Esophagus muscularis mucosa (tissue), 4 donors: ENCODE results near the gene C1orf35. TPM values are rescaled to one million over a fixed set of nuclear protein-coding genes. Genes with fewer than 3 reads are reported as not detected.

Experiments
- DNase-seq: peaks from one replicate; pipeline ENCODE4 v3.0.0-alpha.2; 2017; ENCODE audit errors: extremely low spot score
- H3K27ac ChIP-seq, 4 donors: fragments of 200-600 bp; sonication (generic); replicated peaks in 1 of 4; 1 replicate in 3 of 4; 2 replicates in 1 of 4; pipeline ENCODE4 v1.5.1; 2016 to 2019; ENCODE audit warnings: mild to moderate bottlenecking in 1 of 4
- H3K27me3 ChIP-seq, 4 donors: fragments of 200-600 bp; sonication (generic); one replicate each; pipeline versions ENCODE4 v1.5.1 to v1.6.0; 2016 to 2019
- H3K36me3 ChIP-seq, 4 donors: fragments of 200-600 bp; sonication (generic); one replicate each; pipeline ENCODE4 v1.5.1; 2016 to 2019
- H3K4me1 ChIP-seq, 4 donors: fragments of 200-600 bp; sonication (generic); one replicate each; pipeline ENCODE4 v1.5.1; 2016 to 2019
- H3K4me3 ChIP-seq, 4 donors: fragments of 200-600 bp; sonication (generic); 1 replicate in 2 of 4; 2 replicates in 2 of 4; pipeline ENCODE4 v1.5.1; 2016 to 2019; ENCODE audit warnings: mild to moderate bottlenecking in 4 of 4, moderate library complexity in 1 of 4
- H3K9me3 ChIP-seq, 4 donors: fragments of 200-600 bp; sonication (generic); 1 replicate in 3 of 4; 2 replicates in 1 of 4; pipeline ENCODE4 v1.5.1; 2016 to 2019
- EP300 ChIP-seq: sonication (generic); formaldehyde crosslinking; IDR thresholded peaks from one replicate; pipeline ENCODE4 v1.6.1; 2017; ENCODE audit warnings: antibody characterized with exemption
- POLR2A ChIP-seq: fragments of 450-650 bp; IDR thresholded peaks from one replicate; pipeline ENCODE4 v1.6.1; 2017; ENCODE audit warnings: antibody characterized with exemption, moderate library complexity, mild to moderate bottlenecking, low read depth
- POLR2AphosphoS5 ChIP-seq, 2 donors: sonication (generic); formaldehyde crosslinking; IDR thresholded peaks; one replicate each; pipeline ENCODE4 v1.6.1; 2017; ENCODE audit warnings: antibody characterized with exemption in 2 of 2
- WGBS: methylation state at CpG from one replicate; pipeline ENCODE4 v1.1.5; 2018; 5-methylcytosine and 5-hydroxymethylcytosine counted together
- intact Hi-C: fragments of 100-400 bp; cut with DNase I; formaldehyde crosslinking; loops from one replicate; pipeline ENCODE4 v1.15.1; 2023
- total RNA-seq, 4 donors: library from RNA; depleted of rRNA; stranded (reverse); fragments of >200 nt; gene quantifications; one replicate each; pipeline versions ENCODE4 v1.1.0 to v1.2.1, GENCODE V29; 2016
- TF ChIP-seq, protein P1 (sequence below), 3 experiments: fragments of 200-600 bp in 2 of 3; fragments of 450-650 bp in 1 of 3; sonication (generic) in 2 of 3; IDR thresholded peaks; one replicate each; pipeline ENCODE4 v1.5.1; 2017 to 2019; ENCODE audit warnings: antibody characterized with exemption in 3 of 3, mild to moderate bottlenecking in 2 of 3, moderate library complexity in 1 of 3

Gene C1orf35
- total RNA-seq, 4 donors from 2014 or later, result 11.2 to 24.3 (median 11.9) TPM

DNA sequence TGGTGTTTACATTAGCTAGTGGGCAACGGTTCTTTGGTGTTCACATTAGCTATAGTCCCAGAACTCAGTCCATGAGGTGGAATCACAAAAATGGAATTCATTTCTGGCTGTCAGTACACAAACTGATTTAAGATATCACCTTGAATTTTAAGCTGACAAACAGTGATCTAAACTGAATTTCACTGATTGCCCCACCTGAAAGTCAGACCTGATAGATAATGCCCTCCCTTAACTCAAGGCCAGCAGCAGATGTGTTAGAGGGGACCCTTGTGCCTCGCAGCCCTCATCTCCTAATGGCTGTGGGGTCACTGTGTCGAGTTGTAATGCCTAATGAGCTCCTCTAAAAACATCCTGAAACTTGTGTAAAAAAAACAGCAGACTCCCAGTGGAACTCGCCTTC lies 12.0 kb downstream of the C1orf35 start:
- H3K9me3 ChIP-seq, result peaks cover 0 to 11% (median 7%) of the 10 kb centered on the region in 4 donors
- TF ChIP-seq POLR2A, result no peak
- TF ChIP-seq, protein P1, sequence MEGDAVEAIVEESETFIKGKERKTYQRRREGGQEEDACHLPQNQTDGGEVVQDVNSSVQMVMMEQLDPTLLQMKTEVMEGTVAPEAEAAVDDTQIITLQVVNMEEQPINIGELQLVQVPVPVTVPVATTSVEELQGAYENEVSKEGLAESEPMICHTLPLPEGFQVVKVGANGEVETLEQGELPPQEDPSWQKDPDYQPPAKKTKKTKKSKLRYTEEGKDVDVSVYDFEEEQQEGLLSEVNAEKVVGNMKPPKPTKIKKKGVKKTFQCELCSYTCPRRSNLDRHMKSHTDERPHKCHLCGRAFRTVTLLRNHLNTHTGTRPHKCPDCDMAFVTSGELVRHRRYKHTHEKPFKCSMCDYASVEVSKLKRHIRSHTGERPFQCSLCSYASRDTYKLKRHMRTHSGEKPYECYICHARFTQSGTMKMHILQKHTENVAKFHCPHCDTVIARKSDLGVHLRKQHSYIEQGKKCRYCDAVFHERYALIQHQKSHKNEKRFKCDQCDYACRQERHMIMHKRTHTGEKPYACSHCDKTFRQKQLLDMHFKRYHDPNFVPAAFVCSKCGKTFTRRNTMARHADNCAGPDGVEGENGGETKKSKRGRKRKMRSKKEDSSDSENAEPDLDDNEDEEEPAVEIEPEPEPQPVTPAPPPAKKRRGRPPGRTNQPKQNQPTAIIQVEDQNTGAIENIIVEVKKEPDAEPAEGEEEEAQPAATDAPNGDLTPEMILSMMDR (IDR thresholded peaks at IDR 0.05), result no peak
- intact Hi-C loops, result no loop called here
- H3K36me3 ChIP-seq, result peaks cover 0 to 20% (median 8%) of the 10 kb centered on the region in 4 donors
- 54% methylated on average over 4 of the region's 4 CpGs for WGBS
- H3K4me3 ChIP-seq, result no peak overlapping the region
- H3K4me1 ChIP-seq, result peaks cover 74 to 88% (median 82%) of the 10 kb centered on the region in 4 donors
- DNase-seq, result no peak
- no peaks in the 10 kb centered on the region for H3K27me3 ChIP-seq
- no peak overlapping the region for H3K27ac ChIP-seq

- Histone ChIP-seq H3K27ac (no peak overlapping the region), H3K36me3 (peaks cover 0 to 17% (median 6%) of the 10 kb centered on the region in 4 donors), H3K27me3 (no peaks in the 10 kb centered on the region), H3K4me3 (no peak overlapping the region), H3K4me1 (peaks cover 76 to 88% (median 82%) of the 10 kb centered on the region in 4 donors), H3K9me3 (peaks cover 0 to 11% (median 7%) of the 10 kb centered on the region in 4 donors)
- TF ChIP-seq, protein P1 (IDR thresholded peaks at IDR 0.05), result no peak
- TF ChIP-seq POLR2A (no peak), POLR2AphosphoS5 (IDR thresholded peaks at IDR 0.05) (no peak), EP300 (no peak)
- intact Hi-C loops, result no loop called here
- WGBS, result 26% methylated on average over 2 of the region's 2 CpGs
- DNase-seq, result no peak
Observed at GRCh38 chr1:228090613-228091081, 12.5 kb downstream of the C1orf35 start.

- peak overlapping the region in 2 of 4 donors; percentile 5 to 100 for H3K27ac ChIP-seq
- peaks cover 0 to 17% (median 6%) of the 10 kb centered on the region in 4 donors for H3K36me3 ChIP-seq
- WGBS, result 68% methylated on average over 10 of the region's 12 CpGs
- no peak for DNase-seq
- H3K4me3 ChIP-seq, result peak overlapping the region in 1 of 4 donors; percentile 9
- H3K4me1 ChIP-seq, result peaks cover 85 to 91% (median 88%) of the 10 kb centered on the region in 4 donors
- intact Hi-C loops, result loop anchor here (10.0 kb wide), 1 partner anchor 325 kb away; no protein-coding TSS in a partner anchor
- no peaks in the 10 kb centered on the region for H3K27me3 ChIP-seq
- TF ChIP-seq, protein P1 (IDR thresholded peaks at IDR 0.05), result no peak
- TF ChIP-seq POLR2AphosphoS5 (IDR thresholded peaks at IDR 0.05) (no peak), POLR2A (no peak), EP300 (no peak)
- H3K9me3 ChIP-seq, result peaks cover 0 to 6% (median 5%) of the 10 kb centered on the region in 4 donors
Observed at GRCh38 chr1:228089519-228090380, 13.4 kb downstream of the C1orf35 start.

- intact Hi-C loops, result loop anchor here (10.0 kb wide), 1 partner anchor 324 kb away; no protein-coding TSS in a partner anchor
- H3K27ac ChIP-seq, result peak overlapping the region; percentile 6 to 100 (median 49)
Observed at GRCh38 chr1:228088586-228089498, 14.3 kb downstream of the C1orf35 start.

More at GRCh38 chr1:228088586-228089498, 14.3 kb downstream of the C1orf35 start:
- Histone ChIP-seq H3K27me3 (no peaks in the 10 kb centered on the region), H3K36me3 (peaks cover 0 to 17% (median 6%) of the 10 kb centered on the region in 4 donors), H3K9me3 (no peaks in the 10 kb centered on the region), H3K4me3 (peak overlapping the region in 1 of 4 donors; percentile 4), H3K4me1 (peaks cover 93 to 100% (median 97%) of the 10 kb centered on the region in 4 donors)
- no peak for DNase-seq
- TF ChIP-seq POLR2A (no peak), POLR2AphosphoS5 (IDR thresholded peaks at IDR 0.05) (no peak), EP300 (no peak)
- TF ChIP-seq, protein P1 (IDR thresholded peaks at IDR 0.05), result no peak
- WGBS, result 62% methylated on average over 17 of the region's 21 CpGs
